Lung microvascular endothelial cell (primary cell): Measurements from ENCODE around the gene SLFN12L. TPM values are rescaled to one million over a fixed set of nuclear protein-coding genes. Genes with fewer than 3 reads are reported as not detected.
A peak's percentile ranks its signal among the peaks of the same experiment; 100 is the strongest.
"Not testable (repeated sequence)": the region's sequence is repeated elsewhere in the genome, so short reads cannot be mapped to it uniquely, and the experiment has no call there.

Experiments
- DNase-seq, 2 donors: peaks; one replicate each; pipeline versions ENCODE4 v3.0.0 to v3.0.0-alpha.2; 2010; ENCODE audit warnings: low read depth in 2 of 2
- total RNA-seq: library from RNA; depleted of rRNA; stranded (reverse); fragments of >200 nt; gene quantifications from 2 replicates; pipeline ENCODE4 v1.2.1, GENCODE V29; 2014

The SLFN12L gene
- total RNA-seq, 1 donor from 2014 or later, result 0.20 TPM

- DNase-seq, result peak; percentile 79 to 80
These were observed 5.5 kb upstream of the SLFN12L start for GRCh38 chr17:35542990-35543389.

- DNase-seq, result peak in 1 of 2 donors; percentile 29
These were observed 4.0 kb upstream of the SLFN12L start for GRCh38 chr17:35541434-35541833.

- DNase-seq, result peak; percentile 87 to 90
These were observed 3.3 kb upstream of the SLFN12L start for GRCh38 chr17:35540589-35541404.

- no peak for DNase-seq
These were observed 2.2 kb upstream of the SLFN12L start for GRCh38 chr17:35539659-35540026.

- no peak for DNase-seq
These were observed 760 bp downstream of the SLFN12L start for GRCh38 chr17:35536664-35537171.

GRCh38 chr17:35535406-35535805 lies 2.1 kb downstream of the SLFN12L start:
- not testable (repeated sequence) for DNase-seq

- DNase-seq, result no peak
These were observed 2.8 kb downstream of the SLFN12L start for GRCh38 chr17:35534576-35535093.

- no peak for DNase-seq
These were observed 6.3 kb downstream of the SLFN12L start for GRCh38 chr17:35531160-35531559.

GRCh38 chr17:35529866-35530265 lies 7.6 kb downstream of the SLFN12L start:
- no peak for DNase-seq

GRCh38 chr17:35529326-35529725 lies 8.2 kb downstream of the SLFN12L start:
- DNase-seq, result not testable (repeated sequence)

GRCh38 chr17:35523296-35523695 lies 14.2 kb downstream of the SLFN12L start:
- DNase-seq, result no peak

- DNase-seq, result peak in 1 of 2 donors; percentile 61
These were observed 15.7 kb downstream of the SLFN12L start for GRCh38 chr17:35521654-35522256.

GRCh38 chr17:35521150-35521549 lies 16.3 kb downstream of the SLFN12L start:
- DNase-seq, result no peak

GRCh38 chr17:35519906-35520442 lies 17.5 kb downstream of the SLFN12L start:
- DNase-seq, result no peak

- no peak for DNase-seq
These were observed 18.0 kb downstream of the SLFN12L start for GRCh38 chr17:35519439-35519838.

GRCh38 chr17:35518431-35518830 lies 19.0 kb downstream of the SLFN12L start:
- not testable (repeated sequence) for DNase-seq

GRCh38 chr17:35515027-35515426 lies 22.5 kb downstream of the SLFN12L start:
- no peak for DNase-seq

- no peak for DNase-seq
These were observed 22.9 kb downstream of the SLFN12L start for GRCh38 chr17:35514564-35514963.

- no peak for DNase-seq
These were observed 27.4 kb downstream of the SLFN12L start for GRCh38 chr17:35510052-35510451.

- not testable (repeated sequence) for DNase-seq
These were observed 29.8 kb downstream of the SLFN12L start for GRCh38 chr17:35507714-35508113.

GRCh38 chr17:35499548-35499947 lies 37.9 kb downstream of the SLFN12L start:
- DNase-seq, result no peak

GRCh38 chr17:35498448-35499178 lies 38.9 kb downstream of the SLFN12L start:
- no peak for DNase-seq
